ENCODE measurements around the gene SMCO3. TPM values are rescaled to one million over a fixed set of nuclear protein-coding genes. Genes with fewer than 3 reads are reported as not detected.

Gene SMCO3
- total and polyA plus RNA-seq, 7 donors, result 0.04 to 0.05 TPM; not detected in 5

DNA sequence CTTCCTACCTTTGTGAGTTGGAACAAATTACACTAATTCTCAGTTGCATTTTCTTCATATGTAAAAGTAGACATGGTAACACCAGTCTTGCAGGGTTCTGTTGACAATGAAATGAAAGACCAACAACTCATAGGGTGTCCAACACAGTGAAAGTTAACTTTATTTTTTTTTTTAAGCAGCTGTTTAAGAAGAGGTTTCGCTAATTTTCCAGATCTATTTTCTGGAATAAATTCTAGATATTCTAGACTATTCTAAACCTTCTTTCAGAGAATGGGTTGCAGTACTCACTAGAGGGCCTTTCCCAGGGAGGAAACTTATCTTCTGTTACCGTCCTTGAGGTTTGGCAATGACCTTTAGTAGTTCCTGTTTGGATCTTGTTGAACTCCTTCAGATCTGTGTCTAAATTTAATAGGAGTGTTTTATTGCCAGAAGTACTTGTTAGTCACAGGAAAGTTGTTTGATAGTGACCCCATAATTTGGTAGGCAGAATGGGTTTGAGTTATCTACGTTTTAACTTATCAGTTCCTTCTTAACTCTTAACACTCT, 32.1 kb upstream of the SMCO3 start:
- H3K9me3 ChIP-seq, result no peaks in the 10 kb centered on the region
- ATAC-seq, result no peak
- intact Hi-C loops (cut with DNase I), result loop anchor here (5.0 to 10.0 kb wide), 4 partner anchors 36 to 679 kb away; no protein-coding TSS in a partner anchor
- H3K27ac ChIP-seq, result no peak overlapping the region
- DNase-seq, result no peak
- 33 to 57% (median 34%) methylated on average over 3 of the region's 3 CpGs for WGBS, 3 donors
- H3K4me1 ChIP-seq, result peaks cover 26% of the 10 kb centered on the region
- H3K36me3 ChIP-seq (ENCODE audit: insufficient read depth in 1 of 2, low read depth in 1 of 2), result no peaks in the 10 kb centered on the region
- H3K27me3 ChIP-seq (ENCODE audit: insufficient read depth in 3 of 3, low read length in 2 of 3), result no peaks in the 10 kb centered on the region
- TF ChIP-seq, protein P1, sequence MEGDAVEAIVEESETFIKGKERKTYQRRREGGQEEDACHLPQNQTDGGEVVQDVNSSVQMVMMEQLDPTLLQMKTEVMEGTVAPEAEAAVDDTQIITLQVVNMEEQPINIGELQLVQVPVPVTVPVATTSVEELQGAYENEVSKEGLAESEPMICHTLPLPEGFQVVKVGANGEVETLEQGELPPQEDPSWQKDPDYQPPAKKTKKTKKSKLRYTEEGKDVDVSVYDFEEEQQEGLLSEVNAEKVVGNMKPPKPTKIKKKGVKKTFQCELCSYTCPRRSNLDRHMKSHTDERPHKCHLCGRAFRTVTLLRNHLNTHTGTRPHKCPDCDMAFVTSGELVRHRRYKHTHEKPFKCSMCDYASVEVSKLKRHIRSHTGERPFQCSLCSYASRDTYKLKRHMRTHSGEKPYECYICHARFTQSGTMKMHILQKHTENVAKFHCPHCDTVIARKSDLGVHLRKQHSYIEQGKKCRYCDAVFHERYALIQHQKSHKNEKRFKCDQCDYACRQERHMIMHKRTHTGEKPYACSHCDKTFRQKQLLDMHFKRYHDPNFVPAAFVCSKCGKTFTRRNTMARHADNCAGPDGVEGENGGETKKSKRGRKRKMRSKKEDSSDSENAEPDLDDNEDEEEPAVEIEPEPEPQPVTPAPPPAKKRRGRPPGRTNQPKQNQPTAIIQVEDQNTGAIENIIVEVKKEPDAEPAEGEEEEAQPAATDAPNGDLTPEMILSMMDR (IDR thresholded peaks at IDR 0.05), result no peak
- no peak overlapping the region for H3K4me3 ChIP-seq

- no peak overlapping the region for H3K27ac ChIP-seq
- H3K27me3 ChIP-seq (ENCODE audit: insufficient read depth in 3 of 3, low read length in 2 of 3), result no peaks in the 10 kb centered on the region
- H3K4me1 ChIP-seq, result peaks cover 30% of the 10 kb centered on the region
- H3K9me3 ChIP-seq, result no peaks in the 10 kb centered on the region
- no peaks in the 10 kb centered on the region for H3K36me3 ChIP-seq (ENCODE audit: insufficient read depth in 1 of 2, low read depth in 1 of 2)
- DNase-seq (no peak), ATAC-seq (peak; percentile 63 to 80 (median 76))
- intact Hi-C loops (cut with DNase I), result loop anchor here (2.0 to 10.0 kb wide), 5 partner anchors 37 to 679 kb away; no protein-coding TSS in a partner anchor
- TF ChIP-seq, protein P1 (IDR thresholded peaks at IDR 0.05), result peak; percentile 76
- 11 to 16% (median 12%) methylated on average over 3 of the region's 3 CpGs for WGBS, 3 donors
- H3K4me3 ChIP-seq, result no peak overlapping the region
These were observed 31.4 kb upstream of the SMCO3 start for GRCh38 chr12:14845350-14845750.

DNA sequence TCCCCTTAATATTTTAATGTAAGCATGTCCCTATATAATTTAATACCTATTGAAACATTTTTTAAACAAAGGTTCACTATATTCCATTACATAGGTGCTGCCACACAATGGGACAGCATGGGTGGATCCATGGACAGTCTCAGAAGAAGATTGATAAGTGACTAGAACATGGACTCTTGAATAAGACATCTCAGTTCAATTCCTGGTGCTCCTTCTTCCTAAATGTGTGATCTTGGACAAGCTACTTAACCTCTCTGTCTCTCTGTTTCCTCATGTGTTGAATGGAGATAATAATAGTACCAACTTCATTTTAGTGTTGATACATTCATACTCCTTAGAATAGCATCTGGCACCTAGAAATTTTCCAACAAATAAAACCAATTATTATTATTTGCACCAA, 30.4 kb upstream of the SMCO3 start:
- no peaks in the 10 kb centered on the region for H3K36me3 ChIP-seq (ENCODE audit: insufficient read depth in 1 of 2, low read depth in 1 of 2)
- no peak overlapping the region for H3K4me3 ChIP-seq
- H3K4me1 ChIP-seq, result peaks cover 30% of the 10 kb centered on the region
- ATAC-seq, result no peak
- no peaks in the 10 kb centered on the region for H3K9me3 ChIP-seq
- intact Hi-C loops (cut with DNase I), result loop anchor here (2.0 to 10.0 kb wide), 5 partner anchors 150 to 680 kb away; partner anchors contain the start of gene RERG (in 1 of the 2)
- TF ChIP-seq, protein P1 (IDR thresholded peaks at IDR 0.05), result no peak
- no peak for DNase-seq
- no peaks in the 10 kb centered on the region for H3K27me3 ChIP-seq (ENCODE audit: insufficient read depth in 3 of 3, low read length in 2 of 3)
- H3K27ac ChIP-seq, result no peak overlapping the region

DNA sequence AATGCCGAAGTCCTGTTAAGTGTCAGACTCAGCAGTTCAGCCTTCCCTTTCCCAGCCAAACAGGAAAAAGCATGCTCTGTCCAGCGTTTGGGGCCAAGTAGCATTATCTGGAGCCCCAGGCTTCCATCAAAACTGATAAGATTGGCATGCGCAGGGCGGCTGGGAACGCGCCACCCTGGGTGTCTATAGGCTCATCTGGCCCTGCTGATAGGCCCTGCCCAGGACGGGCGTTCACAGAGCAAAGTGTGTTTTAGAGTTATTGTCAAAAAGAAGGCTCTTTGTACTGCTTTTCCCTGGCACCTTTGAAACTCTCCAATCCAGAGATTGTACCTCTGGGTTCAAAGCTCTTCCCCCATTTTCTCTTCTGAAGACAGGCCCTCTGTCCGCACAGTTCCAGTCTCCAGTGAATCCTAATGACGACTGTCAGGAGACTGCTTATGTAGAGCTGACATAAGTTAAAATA, 29.5 kb upstream of the SMCO3 start, which contains the start of gene ART4:
Gene ART4, minus strand, starts transcription at position 102 of the 463 bp plus-strand sequence. CDS start 413 bp downstream, outside the sequence.
- H3K4me3 ChIP-seq, result no peak within 1 kb of the TSS
- DNase-seq, result peak in 1 of 2 donors; percentile 15
- no peak for ATAC-seq

More for the DNA sequence above, 29.5 kb upstream of the SMCO3 start, which contains the start of gene ART4:
- H3K27me3 ChIP-seq (ENCODE audit: insufficient read depth in 3 of 3, low read length in 2 of 3), result no peaks in the 10 kb centered on the region
- H3K36me3 ChIP-seq (ENCODE audit: insufficient read depth in 1 of 2, low read depth in 1 of 2), result no peaks in the 10 kb centered on the region
- intact Hi-C loops (cut with DNase I), result loop anchor here (5.0 to 10.0 kb wide), 4 partner anchors 371 to 681 kb away; partner anchors contain the start of gene RERG (in 1 of the 2)
- TF ChIP-seq, protein P1 (IDR thresholded peaks at IDR 0.05), result no peak
- 76 to 77% (median 76%) methylated on average over 10 of the region's 10 CpGs for WGBS, 3 donors
- peak within 1 kb of the TSS; percentile 47 for H3K27ac ChIP-seq
- peaks cover 30% of the 10 kb centered on the region for H3K4me1 ChIP-seq
- H3K9me3 ChIP-seq, result no peaks in the 10 kb centered on the region

Data from psoas muscle (tissue), 8 donors.